H9 (cell line): ENCODE data around the gene MCU. TPM values are rescaled to one million over a fixed set of nuclear protein-coding genes. Genes with fewer than 3 reads are reported as not detected.
A peak's percentile ranks its signal among the peaks of the same experiment; 100 is the strongest.

Source experiments
- DNase-seq: peaks from one replicate; pipeline ENCODE4 v3.0.0-alpha.2; 2017
- H2AFZ ChIP-seq: one replicate; pipeline ENCODE4 v1.6.1; 2013; ENCODE audit warnings: mild to moderate bottlenecking, low read length, control low read depth, moderate library complexity
- H2AK5ac ChIP-seq: 2 replicates; pipeline ENCODE4 v1.6.1; 2013; ENCODE audit warnings: low read length, control low read depth, mixed read lengths; ENCODE audit not compliant: insufficient read length
- H2BK120ac ChIP-seq: one replicate; pipeline ENCODE4 v1.6.1; 2013; ENCODE audit warnings: low read depth, mild to moderate bottlenecking, low read length, control low read depth, inconsistent platforms; ENCODE audit not compliant: poor library complexity, severe bottlenecking
- H2BK12ac ChIP-seq: 2 replicates; pipeline ENCODE4 v1.6.1; 2013; ENCODE audit warnings: low read length, control low read depth, mixed read lengths, low read depth; ENCODE audit not compliant: insufficient read length
- H2BK15ac ChIP-seq: 2 replicates; pipeline ENCODE4 v1.6.1; 2013; ENCODE audit warnings: low read depth, low read length, control low read depth
- H2BK20ac ChIP-seq: one replicate; pipeline ENCODE4 v1.6.1; 2013; ENCODE audit warnings: low read depth, mild to moderate bottlenecking, low read length, control low read depth, inconsistent platforms; ENCODE audit not compliant: poor library complexity, severe bottlenecking
- H2BK5ac ChIP-seq: 2 replicates; pipeline ENCODE4 v1.6.1; 2013; ENCODE audit warnings: low read length, control low read depth, mixed read lengths; ENCODE audit not compliant: insufficient read length
- H3K14ac ChIP-seq: 2 replicates; pipeline ENCODE4 v1.6.1; 2013; ENCODE audit warnings: low read length, control low read depth; ENCODE audit not compliant: insufficient read depth
- H3K18ac ChIP-seq: 2 replicates; pipeline ENCODE4 v1.6.1; 2013; ENCODE audit warnings: low read depth, mild to moderate bottlenecking, mixed read lengths, low read length, control low read depth; ENCODE audit not compliant: insufficient read length
- H3K23ac ChIP-seq: 2 replicates; pipeline ENCODE4 v1.6.1; 2013; ENCODE audit warnings: low read length, control low read depth, mixed read lengths, low read depth; ENCODE audit not compliant: insufficient read length
- H3K23me2 ChIP-seq: 2 replicates; pipeline ENCODE4 v1.6.1; 2013; ENCODE audit warnings: low read depth, mild to moderate bottlenecking, mixed read lengths, low read length, control low read depth; ENCODE audit not compliant: insufficient read length, poor library complexity, severe bottlenecking
- H3K27ac ChIP-seq: 2 replicates; pipeline ENCODE4 v1.5.1; 2013; ENCODE audit warnings: low read length, control low read depth, mixed read lengths, low read depth; ENCODE audit not compliant: insufficient read length
- H3K27me3 ChIP-seq: 2 replicates; pipeline ENCODE4 v1.6.1; 2013; ENCODE audit warnings: low read length, control low read depth, inconsistent platforms; ENCODE audit not compliant: insufficient read depth
- H3K4ac ChIP-seq: 2 replicates; pipeline ENCODE4 v1.6.1; 2013; ENCODE audit warnings: low read depth, mild to moderate bottlenecking, control low read depth, inconsistent platforms, low read length, moderate library complexity
- H3K4me1 ChIP-seq: 2 replicates; pipeline ENCODE4 v1.6.1; 2013; ENCODE audit warnings: low read length, control low read depth, inconsistent platforms; ENCODE audit not compliant: insufficient read depth
- H3K4me2 ChIP-seq: 2 replicates; pipeline ENCODE4 v1.6.1; 2013; ENCODE audit warnings: low read length, control low read depth, mixed read lengths; ENCODE audit not compliant: insufficient read length, insufficient read depth
- H3K56ac ChIP-seq: 2 replicates; pipeline ENCODE4 v1.6.1; 2013; ENCODE audit warnings: low read depth, mild to moderate bottlenecking, mixed read lengths, low read length, control low read depth; ENCODE audit not compliant: insufficient read length
- H3K79me1 ChIP-seq: 2 replicates; pipeline ENCODE4 v1.6.1; 2013; ENCODE audit warnings: low read depth, mild to moderate bottlenecking, moderate library complexity, low read length, control low read depth, inconsistent platforms; ENCODE audit not compliant: insufficient read depth, poor library complexity, severe bottlenecking
- H3K79me2 ChIP-seq: 2 replicates; pipeline ENCODE4 v1.6.1; 2013; ENCODE audit warnings: low read length, control low read depth, inconsistent platforms; ENCODE audit not compliant: insufficient read depth
- H3K9ac ChIP-seq: 2 replicates; pipeline ENCODE4 v1.6.1; 2013; ENCODE audit warnings: low read length, control low read depth, mixed read lengths; ENCODE audit not compliant: insufficient read length; ENCODE audit errors: extremely low read depth
- H3K9me3 ChIP-seq: one replicate; pipeline ENCODE4 v1.6.1; 2013; ENCODE audit warnings: low read depth, low read length, inconsistent platforms; ENCODE audit not compliant: control insufficient read depth
- H3T11ph ChIP-seq: one replicate; pipeline ENCODE4 v1.6.1; 2013; ENCODE audit warnings: mild to moderate bottlenecking, low read length, control low read depth, inconsistent platforms
- H4K20me1 ChIP-seq: one replicate; pipeline ENCODE4 v1.6.1; 2013; ENCODE audit not compliant: control insufficient read depth, insufficient read length, insufficient read depth
- H4K5ac ChIP-seq: 2 replicates; pipeline ENCODE4 v1.6.1; 2013; ENCODE audit warnings: low read depth, mild to moderate bottlenecking, mixed read lengths, low read length, control low read depth; ENCODE audit not compliant: insufficient read length
- H4K8ac ChIP-seq: replicated peaks from 2 replicates; pipeline ENCODE4 v1.6.1; 2013; ENCODE audit warnings: low read length, control low read depth, mixed read lengths, low read depth; ENCODE audit not compliant: insufficient read length
- H4K91ac ChIP-seq: 2 replicates; pipeline ENCODE4 v1.6.1; 2013; ENCODE audit warnings: low read depth, mild to moderate bottlenecking, moderate library complexity, mixed read lengths, low read length, control low read depth; ENCODE audit not compliant: insufficient read length
- H3K27ac Mint-ChIP-seq, 3 experiments: 2 replicates in 2 of 3; 3 replicates in 1 of 3; pipeline ENCODE4 v1.8.0; 2020 to 2021; ENCODE audit warnings: mixed read lengths in 3 of 3, mild to moderate bottlenecking in 1 of 3, moderate library complexity in 1 of 3
- H3K27me3 Mint-ChIP-seq: 2 replicates; pipeline ENCODE4 v1.8.0; 2021; ENCODE audit warnings: low read depth, mild to moderate bottlenecking, moderate library complexity, mixed read lengths
- H3K36me3 Mint-ChIP-seq, 3 experiments: 2 replicates in 2 of 3; 3 replicates in 1 of 3; pipeline ENCODE4 v1.8.0; 2020 to 2021; ENCODE audit warnings: low read depth in 3 of 3, mixed read lengths in 3 of 3; ENCODE audit not compliant: insufficient read depth in 1 of 3
- H3K4me1 Mint-ChIP-seq, 2 experiments: 2 replicates each; pipeline ENCODE4 v1.8.0; 2020; ENCODE audit warnings: mixed read lengths in 2 of 2
- H3K4me3 Mint-ChIP-seq, 2 experiments: 2 replicates in 1 of 2; 3 replicates in 1 of 2; pipeline ENCODE4 v1.8.0; 2020 to 2021; ENCODE audit warnings: mild to moderate bottlenecking in 2 of 2, mixed read lengths in 2 of 2, moderate library complexity in 1 of 2
- H3K9me3 Mint-ChIP-seq, 2 experiments: 2 replicates in 1 of 2; 3 replicates in 1 of 2; pipeline ENCODE4 v1.8.0; 2020; ENCODE audit warnings: mild to moderate bottlenecking in 2 of 2, mixed read lengths in 2 of 2, moderate library complexity in 1 of 2
- WGBS: extraction: QIAGEN DNeasy Blood & Tissue Kit; methylation state at CpG from one replicate; pipeline ENCODE4 v1.1.7; 2013; ENCODE audit warnings: missing lambda C conversion rate, low lambda C conversion rate, mixed read lengths; ENCODE audit not compliant: insufficient read length; ENCODE audit errors: extremely low coverage; 5-methylcytosine and 5-hydroxymethylcytosine counted together
- total RNA-seq: library from RNA; stranded (reverse); gene quantifications from 2 replicates; pipeline ENCODE4 v1.2.1, GENCODE V29; 2021
- TF ChIP-seq, protein P1 (sequence below): fragments of 200-600 bp; sonication (generic); conservative IDR thresholded peaks from 3 replicates; pipeline ENCODE4 v1.8.0; 2021; ENCODE audit warnings: antibody characterized with exemption, mild to moderate bottlenecking

The MCU gene
- total RNA-seq, 1 experiment from 2014 or later: 36.6 TPM

DNA sequence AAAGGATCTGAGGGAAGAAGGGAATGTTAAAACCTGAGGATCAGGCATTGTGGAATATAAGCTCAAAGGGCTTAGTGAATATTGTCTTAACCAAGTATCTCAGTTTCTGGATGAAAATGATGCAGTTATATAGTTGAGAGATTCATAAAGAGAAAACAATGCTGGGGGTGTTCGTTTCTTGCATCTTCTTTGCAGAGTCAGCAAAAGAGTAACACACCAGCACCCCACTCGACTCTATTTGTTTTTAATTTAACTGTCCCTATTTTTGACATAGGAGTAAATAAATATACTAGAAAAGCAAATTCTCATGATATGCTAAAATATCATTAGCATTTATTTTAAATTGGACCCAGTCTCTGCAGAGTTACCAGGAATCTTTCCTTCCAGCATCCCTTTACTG, 194.0 kb downstream of the MCU start:
- H3K56ac ChIP-seq: no peak overlapping the region
- peaks cover 2 to 13% of the 10 kb centered on the region in 2 experiments; a peak in 4 of 5 replicates for H3K9me3 Mint-ChIP-seq
- peaks cover 5% of the 10 kb centered on the region for H3K9me3 ChIP-seq
- H2BK5ac ChIP-seq: no peak overlapping the region
- DNase-seq: no peak
- H3K79me1 ChIP-seq: no peaks in the 10 kb centered on the region
- H3K27me3 ChIP-seq: no peaks in the 10 kb centered on the region
- TF ChIP-seq, protein P1, sequence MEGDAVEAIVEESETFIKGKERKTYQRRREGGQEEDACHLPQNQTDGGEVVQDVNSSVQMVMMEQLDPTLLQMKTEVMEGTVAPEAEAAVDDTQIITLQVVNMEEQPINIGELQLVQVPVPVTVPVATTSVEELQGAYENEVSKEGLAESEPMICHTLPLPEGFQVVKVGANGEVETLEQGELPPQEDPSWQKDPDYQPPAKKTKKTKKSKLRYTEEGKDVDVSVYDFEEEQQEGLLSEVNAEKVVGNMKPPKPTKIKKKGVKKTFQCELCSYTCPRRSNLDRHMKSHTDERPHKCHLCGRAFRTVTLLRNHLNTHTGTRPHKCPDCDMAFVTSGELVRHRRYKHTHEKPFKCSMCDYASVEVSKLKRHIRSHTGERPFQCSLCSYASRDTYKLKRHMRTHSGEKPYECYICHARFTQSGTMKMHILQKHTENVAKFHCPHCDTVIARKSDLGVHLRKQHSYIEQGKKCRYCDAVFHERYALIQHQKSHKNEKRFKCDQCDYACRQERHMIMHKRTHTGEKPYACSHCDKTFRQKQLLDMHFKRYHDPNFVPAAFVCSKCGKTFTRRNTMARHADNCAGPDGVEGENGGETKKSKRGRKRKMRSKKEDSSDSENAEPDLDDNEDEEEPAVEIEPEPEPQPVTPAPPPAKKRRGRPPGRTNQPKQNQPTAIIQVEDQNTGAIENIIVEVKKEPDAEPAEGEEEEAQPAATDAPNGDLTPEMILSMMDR: no peak
- no peak overlapping the region for H3K4ac ChIP-seq
- H2BK15ac ChIP-seq: no peak overlapping the region
- H4K8ac ChIP-seq: no peak overlapping the region
- H3K18ac ChIP-seq: no peak overlapping the region
- H3K23me2 ChIP-seq: no peaks in the 10 kb centered on the region
- no peak overlapping the region for H2BK20ac ChIP-seq
- peaks cover 9% of the 10 kb centered on the region; the same call in 1 of the 2 replicates for H3K4me1 ChIP-seq
- H3K9ac ChIP-seq: no peak overlapping the region
- no peak overlapping the region for H4K5ac ChIP-seq
- no peak overlapping the region for H3K4me3 Mint-ChIP-seq
- H3T11ph ChIP-seq: no peak overlapping the region
- H2BK120ac ChIP-seq: no peak overlapping the region
- H4K91ac ChIP-seq: no peak overlapping the region
- peak overlapping the region; percentile 72 for H3K27ac ChIP-seq
- no peaks in the 10 kb centered on the region for H4K20me1 ChIP-seq
- no peaks in the 10 kb centered on the region; the same call in 1 of the 2 replicates for H3K27me3 Mint-ChIP-seq
- no peak overlapping the region for H3K4me2 ChIP-seq
- no peak overlapping the region for H2AK5ac ChIP-seq
- H3K23ac ChIP-seq: no peak overlapping the region
- no peak overlapping the region for H3K14ac ChIP-seq
- peaks cover 46 to 52% of the 10 kb centered on the region in 2 experiments for H3K4me1 Mint-ChIP-seq
- H3K36me3 Mint-ChIP-seq: peaks cover 33 to 62% (median 41%) of the 10 kb centered on the region in 3 experiments
- no peaks in the 10 kb centered on the region for H3K79me2 ChIP-seq
- WGBS: no CpG with 5 or more reads among the region's 2 CpGs
- no peak overlapping the region for H2AFZ ChIP-seq
- H3K27ac Mint-ChIP-seq: peak overlapping the region; percentile 83 to 97 (median 94); a peak in 6 of 7 replicates
- no peak overlapping the region for H2BK12ac ChIP-seq
